PFSK-1 (cell line): ENCODE data around the gene XXYLT1.

Experiments
- POLR2AphosphoS5 ChIP-seq: IDR thresholded peaks from 2 replicates; pipeline ENCODE4 v1.6.1; 2012; ENCODE audit warnings: low read depth, mild to moderate bottlenecking, control low read depth, low read length, moderate library complexity
- TAF1 ChIP-seq: IDR thresholded peaks from 2 replicates; pipeline ENCODE4 v1.6.1; 2012; ENCODE audit warnings: low read length, control low read depth, borderline replicate concordance; ENCODE audit not compliant: insufficient read depth
- TF ChIP-seq, protein P1 (sequence below), 2 experiments: IDR thresholded peaks; 2 replicates each; pipeline versions ENCODE4 v1.6.1 to v1.8.0; 2011 to 2012; ENCODE audit warnings: low read depth in 2 of 2, low read length in 2 of 2, control low read depth in 1 of 2, inconsistent platforms in 1 of 2, mild to moderate bottlenecking in 1 of 2, moderate library complexity in 1 of 2; ENCODE audit not compliant: insufficient read depth in 1 of 2

DNA sequence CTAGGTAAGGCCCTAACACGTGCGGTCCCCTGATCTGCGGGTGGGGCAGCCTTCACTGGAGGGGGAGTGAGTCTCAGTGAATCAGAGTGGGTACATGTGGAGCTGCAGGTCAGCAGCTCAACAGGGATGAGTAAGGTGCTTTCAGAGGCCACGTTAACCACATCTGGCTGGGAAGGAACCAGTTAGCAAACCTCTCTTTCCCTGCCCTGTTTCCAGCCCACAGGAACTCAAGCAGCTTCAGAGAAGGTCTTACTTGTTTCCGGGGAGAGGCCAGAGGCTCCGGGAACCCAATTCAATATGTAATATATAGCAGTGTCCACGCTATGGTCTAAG lies 175.3 kb downstream of the XXYLT1 start:
- no peak for TF ChIP-seq POLR2AphosphoS5
- TF ChIP-seq, protein P1, sequence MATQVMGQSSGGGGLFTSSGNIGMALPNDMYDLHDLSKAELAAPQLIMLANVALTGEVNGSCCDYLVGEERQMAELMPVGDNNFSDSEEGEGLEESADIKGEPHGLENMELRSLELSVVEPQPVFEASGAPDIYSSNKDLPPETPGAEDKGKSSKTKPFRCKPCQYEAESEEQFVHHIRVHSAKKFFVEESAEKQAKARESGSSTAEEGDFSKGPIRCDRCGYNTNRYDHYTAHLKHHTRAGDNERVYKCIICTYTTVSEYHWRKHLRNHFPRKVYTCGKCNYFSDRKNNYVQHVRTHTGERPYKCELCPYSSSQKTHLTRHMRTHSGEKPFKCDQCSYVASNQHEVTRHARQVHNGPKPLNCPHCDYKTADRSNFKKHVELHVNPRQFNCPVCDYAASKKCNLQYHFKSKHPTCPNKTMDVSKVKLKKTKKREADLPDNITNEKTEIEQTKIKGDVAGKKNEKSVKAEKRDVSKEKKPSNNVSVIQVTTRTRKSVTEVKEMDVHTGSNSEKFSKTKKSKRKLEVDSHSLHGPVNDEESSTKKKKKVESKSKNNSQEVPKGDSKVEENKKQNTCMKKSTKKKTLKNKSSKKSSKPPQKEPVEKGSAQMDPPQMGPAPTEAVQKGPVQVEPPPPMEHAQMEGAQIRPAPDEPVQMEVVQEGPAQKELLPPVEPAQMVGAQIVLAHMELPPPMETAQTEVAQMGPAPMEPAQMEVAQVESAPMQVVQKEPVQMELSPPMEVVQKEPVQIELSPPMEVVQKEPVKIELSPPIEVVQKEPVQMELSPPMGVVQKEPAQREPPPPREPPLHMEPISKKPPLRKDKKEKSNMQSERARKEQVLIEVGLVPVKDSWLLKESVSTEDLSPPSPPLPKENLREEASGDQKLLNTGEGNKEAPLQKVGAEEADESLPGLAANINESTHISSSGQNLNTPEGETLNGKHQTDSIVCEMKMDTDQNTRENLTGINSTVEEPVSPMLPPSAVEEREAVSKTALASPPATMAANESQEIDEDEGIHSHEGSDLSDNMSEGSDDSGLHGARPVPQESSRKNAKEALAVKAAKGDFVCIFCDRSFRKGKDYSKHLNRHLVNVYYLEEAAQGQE (IDR thresholded peaks at IDR 0.05; ENCODE audit: insufficient read depth in 1 of 2, low read depth in 2 of 2, low read length in 2 of 2): no peak
- TF ChIP-seq TAF1: no peak
